Lower lobe of right lung (tissue), 2 donors: ENCODE data around the gene BLACAT1. TPM values are rescaled to one million over a fixed set of nuclear protein-coding genes. Genes with fewer than 3 reads are reported as not detected.

Experiments used
- ATAC-seq, 2 donors: fragments of 200-7000 bp; cut with Tn5 transposase; one replicate each; pipeline ENCODE4 v1.9.1; 2020 to 2022; ENCODE audit warnings: mild to moderate bottlenecking in 2 of 2, moderate library complexity in 2 of 2
- DNase-seq: peaks from one replicate; pipeline ENCODE4 v3.0.0-alpha.2; 2020
- H3K27ac ChIP-seq: fragments of 200-600 bp; one replicate; pipeline ENCODE4 v1.8.0; 2022
- H3K27me3 ChIP-seq: fragments of 200-600 bp; one replicate; pipeline ENCODE4 v1.8.0; 2022; ENCODE audit warnings: low read depth
- H3K36me3 ChIP-seq: fragments of 200-600 bp; one replicate; pipeline ENCODE4 v1.8.0; 2022; ENCODE audit warnings: mild to moderate bottlenecking
- H3K4me1 ChIP-seq: fragments of 200-600 bp; one replicate; pipeline ENCODE4 v1.8.0; 2022
- H3K4me3 ChIP-seq: fragments of 200-600 bp; one replicate; pipeline ENCODE4 v1.8.0; 2022; ENCODE audit warnings: mild to moderate bottlenecking
- H3K9me3 ChIP-seq: fragments of 200-600 bp; one replicate; pipeline ENCODE4 v1.8.0; 2022
- CTCF ChIP-seq: fragments of 200-600 bp; IDR thresholded peaks from one replicate; pipeline ENCODE4 v1.8.0; 2022; ENCODE audit warnings: antibody characterized with exemption, mild to moderate bottlenecking
- intact Hi-C: fragments of 100-400 bp; cut with DNase I; formaldehyde crosslinking; loops from one replicate; pipeline ENCODE4 v1.11.0; 2022
- total RNA-seq: library from RNA; stranded (reverse); fragmentation: NEBNext Ultra II Directional; extraction: Animal tissue kit (Norgen Biotek cat#: 25700); gene quantifications from one replicate; pipeline ENCODE4 v1.2.1, GENCODE V29; 2021
- donor health status: DM: no; HTN: yes; CAD: no; lungs with severe emphysema.

The BLACAT1 gene
- total RNA-seq, 1 donor from 2014 or later, result 1.0 TPM

GRCh38 chr1:205500240-205501233 is 44.7 kb upstream of the BLACAT1 start:
- Histone ChIP-seq H3K27ac (no peak overlapping the region), H3K4me1 (peaks cover 19% of the 10 kb centered on the region), H3K4me3 (no peak overlapping the region), H3K9me3 (no peaks in the 10 kb centered on the region), H3K27me3 (no peaks in the 10 kb centered on the region), H3K36me3 (no peaks in the 10 kb centered on the region)
- no peak for TF ChIP-seq CTCF
- intact Hi-C loops, result no loop called here
- DNase-seq (no peak), ATAC-seq (no peak)

- ATAC-seq, result no peak
- intact Hi-C loops, result no loop called here
- TF ChIP-seq CTCF, result no peak
- Histone ChIP-seq H3K4me3 (no peak overlapping the region), H3K4me1 (peaks cover 11% of the 10 kb centered on the region), H3K36me3 (no peaks in the 10 kb centered on the region), H3K27ac (no peak overlapping the region), H3K9me3 (no peaks in the 10 kb centered on the region), H3K27me3 (no peaks in the 10 kb centered on the region)
- no peak for DNase-seq
Measured at GRCh38 chr1:205499789-205500188, 43.9 kb upstream of the BLACAT1 start.

GRCh38 chr1:205497351-205497750 is 41.5 kb upstream of the BLACAT1 start:
- intact Hi-C loops, result no loop called here
- H3K9me3 ChIP-seq, result no peaks in the 10 kb centered on the region
- DNase-seq, result no peak
- no peak for ATAC-seq
- H3K27me3 ChIP-seq, result peaks cover 5% of the 10 kb centered on the region
- H3K27ac ChIP-seq, result no peak overlapping the region
- peaks cover 13% of the 10 kb centered on the region for H3K4me1 ChIP-seq
- no peak overlapping the region for H3K4me3 ChIP-seq
- no peak for TF ChIP-seq CTCF
- H3K36me3 ChIP-seq, result no peaks in the 10 kb centered on the region

GRCh38 chr1:205496661-205497060 is 40.8 kb upstream of the BLACAT1 start:
- Histone ChIP-seq H3K36me3 (no peaks in the 10 kb centered on the region), H3K27me3 (peaks cover 5% of the 10 kb centered on the region), H3K4me1 (peaks cover 19% of the 10 kb centered on the region), H3K4me3 (no peak overlapping the region), H3K27ac (no peak overlapping the region), H3K9me3 (no peaks in the 10 kb centered on the region)
- DNase-seq (no peak), ATAC-seq (no peak)
- intact Hi-C loops, result no loop called here
- no peak for TF ChIP-seq CTCF

- TF ChIP-seq CTCF, result no peak
- peaks cover 20% of the 10 kb centered on the region for H3K4me1 ChIP-seq
- ATAC-seq (no peak), DNase-seq (no peak)
- H3K27me3 ChIP-seq, result peaks cover 5% of the 10 kb centered on the region
- H3K4me3 ChIP-seq, result no peak overlapping the region
- intact Hi-C loops, result no loop called here
- no peak overlapping the region for H3K27ac ChIP-seq
- no peaks in the 10 kb centered on the region for H3K36me3 ChIP-seq
- H3K9me3 ChIP-seq, result no peaks in the 10 kb centered on the region
Measured at GRCh38 chr1:205495237-205495823, 39.5 kb upstream of the BLACAT1 start.
